Fibroblast of skin of abdomen (primary cell): Measurements from ENCODE around the gene CARD11.

Experiments used
- DNase-seq: peaks from one replicate; pipeline ENCODE4 v3.0.0-alpha.2; 2013

CARD11 gene

GRCh38 chr7:2980401-2981102 lies 63.1 kb downstream of the CARD11 start:
- no peak for DNase-seq

GRCh38 chr7:2979951-2980350 lies 63.7 kb downstream of the CARD11 start:
- no peak for DNase-seq

- no peak for DNase-seq
Observed at GRCh38 chr7:2979201-2979631, 64.5 kb downstream of the CARD11 start.

GRCh38 chr7:2978408-2978807 lies 65.3 kb downstream of the CARD11 start:
- DNase-seq: no peak

GRCh38 chr7:2975821-2976371 lies 67.8 kb downstream of the CARD11 start:
- DNase-seq: no peak

- DNase-seq: no peak
Observed at GRCh38 chr7:2974093-2974819, 69.4 kb downstream of the CARD11 start.

- no peak for DNase-seq
Observed at GRCh38 chr7:2972835-2973161, 70.9 kb downstream of the CARD11 start.

GRCh38 chr7:2971914-2972834 lies 71.5 kb downstream of the CARD11 start:
- no peak for DNase-seq

GRCh38 chr7:2970861-2971260 lies 72.8 kb downstream of the CARD11 start:
- no peak for DNase-seq

- DNase-seq: no peak
Observed at GRCh38 chr7:2970307-2970664, 73.4 kb downstream of the CARD11 start.

GRCh38 chr7:2969398-2970306 lies 74.0 kb downstream of the CARD11 start:
- DNase-seq: no peak

- no peak for DNase-seq
Observed at GRCh38 chr7:2968616-2969397, 74.9 kb downstream of the CARD11 start.

- DNase-seq: no peak
Observed at GRCh38 chr7:2968176-2968575, 75.5 kb downstream of the CARD11 start.

- no peak for DNase-seq
Observed at GRCh38 chr7:2967705-2968104, 76.0 kb downstream of the CARD11 start.

- no peak for DNase-seq
Observed at GRCh38 chr7:2967253-2967652, 76.4 kb downstream of the CARD11 start.

- DNase-seq: no peak
Observed at GRCh38 chr7:2966466-2967078, 77.1 kb downstream of the CARD11 start.

- no peak for DNase-seq
Observed at GRCh38 chr7:2965745-2966270, 77.9 kb downstream of the CARD11 start.

GRCh38 chr7:2965301-2965700 lies 78.4 kb downstream of the CARD11 start:
- DNase-seq: no peak

GRCh38 chr7:2964208-2964607 lies 79.5 kb downstream of the CARD11 start:
- DNase-seq: no peak

- DNase-seq: no peak
Observed at GRCh38 chr7:2962865-2963264, 80.8 kb downstream of the CARD11 start.
